Measurements from ENCODE around the gene PCIF1.
A peak's percentile ranks its signal among the peaks of the same experiment; 100 is the strongest.

Gene PCIF1

GRCh38 chr20:45904583-45905504, 29.6 kb upstream of the PCIF1 start:
- no peak for DNase-seq

- DNase-seq, result no peak
These were observed 28.9 kb upstream of the PCIF1 start for GRCh38 chr20:45905505-45906079.

GRCh38 chr20:45907219-45907948, 27.1 kb upstream of the PCIF1 start:
- DNase-seq, result no peak

- DNase-seq, result no peak
These were observed 26.4 kb upstream of the PCIF1 start for GRCh38 chr20:45908084-45908483.

GRCh38 chr20:45909336-45909808, 25.1 kb upstream of the PCIF1 start:
- DNase-seq, result no peak

- no peak for DNase-seq
These were observed 24.4 kb upstream of the PCIF1 start for GRCh38 chr20:45909817-45910669.

GRCh38 chr20:45910670-45911485, 23.6 kb upstream of the PCIF1 start:
- peak; percentile 92 for DNase-seq

GRCh38 chr20:45911486-45912343, 22.8 kb upstream of the PCIF1 start, which contains the start of gene PLTP:
TSS of gene PLTP (minus strand) at chr20:45912155. CDS start at chr20:45911452, 703 bp downstream.
- peak; percentile 69 for DNase-seq

- DNase-seq, result no peak
These were observed 22.2 kb upstream of the PCIF1 start for GRCh38 chr20:45912344-45912682.

- DNase-seq, result peak; percentile 23
These were observed 21.4 kb upstream of the PCIF1 start for GRCh38 chr20:45913116-45913515.

GRCh38 chr20:45917790-45918141, 16.7 kb upstream of the PCIF1 start:
- no peak for DNase-seq

GRCh38 chr20:45918182-45918737, 16.2 kb upstream of the PCIF1 start:
- DNase-seq, result no peak

- no peak for DNase-seq
These were observed 15.5 kb upstream of the PCIF1 start for GRCh38 chr20:45918779-45919537.

- DNase-seq, result no peak
These were observed 14.7 kb upstream of the PCIF1 start for GRCh38 chr20:45919542-45920399.

- DNase-seq, result no peak
These were observed 13.8 kb upstream of the PCIF1 start for GRCh38 chr20:45920462-45921336.

- no peak for DNase-seq
These were observed 12.9 kb upstream of the PCIF1 start for GRCh38 chr20:45921337-45922189.
